IPS-15b (cell line): ENCODE measurements around the gene REPIN1.

Source experiments
- H3K27me3 ChIP-seq: one replicate; pipeline ENCODE4 v1.6.1; 2013; ENCODE audit warnings: low read length; ENCODE audit not compliant: control insufficient read depth, insufficient read depth
- H3K36me3 ChIP-seq: one replicate; pipeline ENCODE4 v1.6.1; 2013; ENCODE audit warnings: low read length; ENCODE audit not compliant: control insufficient read depth, insufficient read depth
- H3K4me1 ChIP-seq: one replicate; pipeline ENCODE4 v1.6.1; 2013; ENCODE audit warnings: mild to moderate bottlenecking, low read length; ENCODE audit not compliant: control insufficient read depth, insufficient read depth
- H3K4me3 ChIP-seq: one replicate; pipeline ENCODE4 v1.5.1; 2013; ENCODE audit warnings: low read depth, low read length
- H3K9ac ChIP-seq: one replicate; pipeline ENCODE4 v1.6.1; 2013; ENCODE audit warnings: low read depth, mild to moderate bottlenecking, low read length
- H3K9me3 ChIP-seq: one replicate; pipeline ENCODE4 v1.6.1; 2013; ENCODE audit warnings: mild to moderate bottlenecking, low read length; ENCODE audit not compliant: control insufficient read depth, insufficient read depth

REPIN1 gene

GRCh38 chr7:150374026-150374425 lies 5.4 kb downstream of the REPIN1 start:
- Histone ChIP-seq H3K9ac (no peak overlapping the region), H3K9me3 (no peaks in the 10 kb centered on the region), H3K36me3 (peaks cover 42% of the 10 kb centered on the region), H3K4me1 (peaks cover 26% of the 10 kb centered on the region), H3K4me3 (no peak overlapping the region), H3K27me3 (no peaks in the 10 kb centered on the region)

GRCh38 chr7:150374472-150374871 lies 5.8 kb downstream of the REPIN1 start:
- Histone ChIP-seq H3K9ac (no peak overlapping the region), H3K27me3 (no peaks in the 10 kb centered on the region), H3K9me3 (no peaks in the 10 kb centered on the region), H3K4me1 (peaks cover 26% of the 10 kb centered on the region), H3K4me3 (no peak overlapping the region), H3K36me3 (peaks cover 42% of the 10 kb centered on the region)

GRCh38 chr7:150375662-150376521 lies 7.3 kb downstream of the REPIN1 start:
- H3K4me1 ChIP-seq: peaks cover 25% of the 10 kb centered on the region
- H3K27me3 ChIP-seq: no peaks in the 10 kb centered on the region
- no peak overlapping the region for H3K9ac ChIP-seq
- H3K9me3 ChIP-seq: no peaks in the 10 kb centered on the region
- H3K4me3 ChIP-seq: no peak overlapping the region
- peaks cover 31% of the 10 kb centered on the region for H3K36me3 ChIP-seq

- no peaks in the 10 kb centered on the region for H3K9me3 ChIP-seq
- peaks cover 24% of the 10 kb centered on the region for H3K36me3 ChIP-seq
- H3K27me3 ChIP-seq: no peaks in the 10 kb centered on the region
- H3K4me1 ChIP-seq: peaks cover 25% of the 10 kb centered on the region
- H3K4me3 ChIP-seq: no peak overlapping the region
- no peak overlapping the region for H3K9ac ChIP-seq
Observed at GRCh38 chr7:150376560-150376959, 7.9 kb downstream of the REPIN1 start.

GRCh38 chr7:150377196-150377595 lies 8.6 kb downstream of the REPIN1 start:
- no peak overlapping the region for H3K4me3 ChIP-seq
- H3K9ac ChIP-seq: no peak overlapping the region

GRCh38 chr7:150377635-150378034 lies 9.0 kb downstream of the REPIN1 start:
- Histone ChIP-seq H3K4me3 (no peak overlapping the region), H3K27me3 (no peaks in the 10 kb centered on the region), H3K4me1 (peaks cover 28% of the 10 kb centered on the region), H3K9ac (no peak overlapping the region), H3K9me3 (no peaks in the 10 kb centered on the region), H3K36me3 (peaks cover 17% of the 10 kb centered on the region)

More at GRCh38 chr7:150377196-150377595, 8.6 kb downstream of the REPIN1 start:
- Histone ChIP-seq H3K9me3 (no peaks in the 10 kb centered on the region), H3K36me3 (peaks cover 19% of the 10 kb centered on the region), H3K27me3 (no peaks in the 10 kb centered on the region), H3K4me1 (peaks cover 25% of the 10 kb centered on the region)

- no peaks in the 10 kb centered on the region for H3K27me3 ChIP-seq
- peaks cover 32% of the 10 kb centered on the region for H3K4me1 ChIP-seq
- no peaks in the 10 kb centered on the region for H3K9me3 ChIP-seq
Observed at GRCh38 chr7:150378115-150378852, 9.7 kb downstream of the REPIN1 start.

GRCh38 chr7:150378853-150379440 lies 10.3 kb downstream of the REPIN1 start, which contains the start of gene ZNF775:
Gene ZNF775 (plus strand): TSS chr7:150379330. CDS start chr7:150388471, 9,141 bp downstream.
- H3K4me3 ChIP-seq: peak within 1 kb of the TSS; percentile 92
- H3K9ac ChIP-seq: peak within 1 kb of the TSS; percentile 93
- peaks cover 7% of the 10 kb centered on the region for H3K36me3 ChIP-seq
- H3K27me3 ChIP-seq: no peaks in the 10 kb centered on the region
- no peaks in the 10 kb centered on the region for H3K9me3 ChIP-seq
- peaks cover 34% of the 10 kb centered on the region for H3K4me1 ChIP-seq

More at GRCh38 chr7:150378115-150378852, 9.7 kb downstream of the REPIN1 start:
- Histone ChIP-seq H3K4me3 (peak overlapping the region; percentile 92), H3K36me3 (peaks cover 11% of the 10 kb centered on the region), H3K9ac (peak overlapping the region; percentile 93)

GRCh38 chr7:150379441-150380379 lies 11.1 kb downstream of the REPIN1 start:
- H3K4me1 ChIP-seq: peaks cover 41% of the 10 kb centered on the region
- no peaks in the 10 kb centered on the region for H3K9me3 ChIP-seq
- H3K9ac ChIP-seq: peak overlapping the region; percentile 66
- H3K36me3 ChIP-seq: no peaks in the 10 kb centered on the region
- peak overlapping the region; percentile 92 for H3K4me3 ChIP-seq
- H3K27me3 ChIP-seq: no peaks in the 10 kb centered on the region

- Histone ChIP-seq H3K36me3 (no peaks in the 10 kb centered on the region), H3K4me1 (peaks cover 43% of the 10 kb centered on the region), H3K4me3 (peak overlapping the region; percentile 92), H3K9ac (no peak overlapping the region), H3K9me3 (no peaks in the 10 kb centered on the region), H3K27me3 (no peaks in the 10 kb centered on the region)
Observed at GRCh38 chr7:150380463-150380862, 11.8 kb downstream of the REPIN1 start.

- Histone ChIP-seq H3K9me3 (no peaks in the 10 kb centered on the region), H3K27me3 (no peaks in the 10 kb centered on the region), H3K4me3 (peak overlapping the region; percentile 20), H3K4me1 (peaks cover 46% of the 10 kb centered on the region), H3K36me3 (no peaks in the 10 kb centered on the region), H3K9ac (no peak overlapping the region)
Observed at GRCh38 chr7:150381096-150381495, 12.5 kb downstream of the REPIN1 start.
